Kidney (tissue), 14 donors: ENCODE data around the gene RBCK1. TPM values are rescaled to one million over a fixed set of nuclear protein-coding genes. Genes with fewer than 3 reads are reported as not detected.

Experiments
- DNase-seq, 5 donors: peaks; one replicate each; pipeline ENCODE4 v3.0.0-alpha.2; 2013 to 2020
- FAIRE-seq: peaks from 2 replicates; lab custom pipeline; 2012; peaks lifted over from hg19 to GRCh38; lab: Jason Lieb, UNC
- H3K27ac ChIP-seq, 2 donors: one replicate each; pipeline ENCODE4 v1.7.0; 2013; ENCODE audit warnings: low read depth in 2 of 2, low read length in 2 of 2, inconsistent platforms in 1 of 2
- H3K27me3 ChIP-seq: one replicate; pipeline ENCODE4 v1.7.1; 2013; ENCODE audit warnings: low read length, inconsistent platforms; ENCODE audit not compliant: control insufficient read depth, insufficient read depth
- H3K36me3 ChIP-seq, 3 donors: one replicate each; pipeline versions ENCODE4 v1.7.0 to v1.7.1; 2013; ENCODE audit warnings: low read length in 3 of 3, control low read depth in 1 of 3, inconsistent platforms in 1 of 3; ENCODE audit not compliant: insufficient read depth in 3 of 3, control insufficient read depth in 2 of 3
- H3K4me1 ChIP-seq, 3 donors: one replicate each; pipeline versions ENCODE4 v1.7.0 to v1.7.1; 2013; ENCODE audit warnings: low read length in 3 of 3, inconsistent platforms in 1 of 3, low read depth in 1 of 3; ENCODE audit not compliant: control insufficient read depth in 2 of 3, insufficient read depth in 2 of 3
- H3K4me3 ChIP-seq, 3 donors: one replicate each; pipeline versions ENCODE4 v1.7.0 to v1.8.1; 2013; ENCODE audit warnings: low read length in 3 of 3, control low read depth in 1 of 3, inconsistent platforms in 1 of 3
- H3K9ac ChIP-seq, 3 donors: one replicate each; pipeline versions ENCODE4 v1.7.0 to v1.7.1; 2013; ENCODE audit warnings: low read length in 3 of 3, control low read depth in 1 of 3, inconsistent platforms in 1 of 3
- H3K9me3 ChIP-seq, 3 donors: one replicate each; pipeline versions ENCODE4 v1.7.0 to v1.7.1; 2013; ENCODE audit warnings: low read length in 3 of 3, control low read depth in 1 of 3, inconsistent platforms in 1 of 3; ENCODE audit not compliant: control insufficient read depth in 2 of 3, insufficient read depth in 1 of 3
- intact Hi-C: fragments of 100-400 bp; cut with DNase I; formaldehyde crosslinking; loops from one replicate; pipeline ENCODE4 v1.11.1; 2022
- polyA plus RNA-seq: library from polyadenylated mRNA; stranded (reverse); fragments of 350-450 nt; fragmentation: Illumina TruSeq; extraction: RNeasy Lipid Tissue Mini Kit (QIAGEN cat#74804); gene quantifications from one replicate; pipeline ENCODE4 v1.2.3, GENCODE V29; 2014; ENCODE audit warnings: low read depth, low replicate concordance; ENCODE audit not compliant: insufficient read depth
- total RNA-seq: library from RNA; stranded (reverse); fragmentation: NEBNext Ultra II Directional; extraction: Animal tissue kit (Norgen Biotek cat#: 25700); gene quantifications from one replicate; pipeline ENCODE4 v1.2.1, GENCODE V29; 2021
- TF ChIP-seq, protein P1 (sequence below): IDR thresholded peaks from 3 replicates; pipeline ENCODE4 v1.5.1; 2012; ENCODE audit warnings: mild to moderate bottlenecking, moderate library complexity, borderline replicate concordance; ENCODE audit not compliant: insufficient read depth; ENCODE audit errors: extremely low read depth
- donor health status: control.
- donor health status: control.
- donor health status: control.
- donor health status: control.
- donor health status: control.
- donor health status: DM: yes; HTN: yes; CAD: no.
- donor health status: Normal renal cell carcinoma (clear cell type).

Gene RBCK1
- total and polyA plus RNA-seq, 2 donors from 2014 or later = 73.0 to 93.6 TPM

DNA sequence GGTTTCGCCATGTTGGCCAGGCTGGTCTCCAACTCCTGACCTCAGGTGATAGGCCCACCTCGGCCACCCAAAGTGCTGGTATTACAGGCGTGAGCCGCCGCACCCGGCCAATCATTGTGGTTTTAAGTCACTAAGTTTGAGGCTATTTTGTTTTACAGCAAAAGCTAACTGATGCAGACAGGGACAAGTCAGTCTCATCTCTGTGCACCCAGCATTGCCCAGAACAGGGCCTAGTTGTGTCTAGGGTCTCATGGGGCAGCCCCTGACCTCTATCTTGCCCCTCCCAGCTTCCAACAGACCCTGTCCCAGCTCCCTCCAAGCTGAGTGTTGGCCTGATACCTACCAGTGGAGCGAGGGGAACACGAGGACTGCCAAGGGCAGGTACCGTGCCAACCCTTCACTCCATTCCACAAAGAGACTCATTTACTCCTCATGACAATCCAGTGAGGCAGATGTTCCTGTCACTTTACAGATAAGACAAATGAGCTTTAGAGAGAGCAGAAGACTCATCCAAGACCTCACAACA, 8.9 kb upstream of the RBCK1 start:
- intact Hi-C loops = no loop called here
- no peak overlapping the region for H3K27ac ChIP-seq
- no peak for DNase-seq
- H3K9ac ChIP-seq = no peak overlapping the region
- H3K27me3 ChIP-seq = no peaks in the 10 kb centered on the region
- H3K36me3 ChIP-seq = peaks cover 0 to 3% (median 0%) of the 10 kb centered on the region in 3 donors
- TF ChIP-seq, protein P1, sequence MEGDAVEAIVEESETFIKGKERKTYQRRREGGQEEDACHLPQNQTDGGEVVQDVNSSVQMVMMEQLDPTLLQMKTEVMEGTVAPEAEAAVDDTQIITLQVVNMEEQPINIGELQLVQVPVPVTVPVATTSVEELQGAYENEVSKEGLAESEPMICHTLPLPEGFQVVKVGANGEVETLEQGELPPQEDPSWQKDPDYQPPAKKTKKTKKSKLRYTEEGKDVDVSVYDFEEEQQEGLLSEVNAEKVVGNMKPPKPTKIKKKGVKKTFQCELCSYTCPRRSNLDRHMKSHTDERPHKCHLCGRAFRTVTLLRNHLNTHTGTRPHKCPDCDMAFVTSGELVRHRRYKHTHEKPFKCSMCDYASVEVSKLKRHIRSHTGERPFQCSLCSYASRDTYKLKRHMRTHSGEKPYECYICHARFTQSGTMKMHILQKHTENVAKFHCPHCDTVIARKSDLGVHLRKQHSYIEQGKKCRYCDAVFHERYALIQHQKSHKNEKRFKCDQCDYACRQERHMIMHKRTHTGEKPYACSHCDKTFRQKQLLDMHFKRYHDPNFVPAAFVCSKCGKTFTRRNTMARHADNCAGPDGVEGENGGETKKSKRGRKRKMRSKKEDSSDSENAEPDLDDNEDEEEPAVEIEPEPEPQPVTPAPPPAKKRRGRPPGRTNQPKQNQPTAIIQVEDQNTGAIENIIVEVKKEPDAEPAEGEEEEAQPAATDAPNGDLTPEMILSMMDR = no peak
- FAIRE-seq = no peak
- no peaks in the 10 kb centered on the region for H3K4me1 ChIP-seq
- no peaks in the 10 kb centered on the region for H3K9me3 ChIP-seq
- H3K4me3 ChIP-seq = no peak overlapping the region

DNA sequence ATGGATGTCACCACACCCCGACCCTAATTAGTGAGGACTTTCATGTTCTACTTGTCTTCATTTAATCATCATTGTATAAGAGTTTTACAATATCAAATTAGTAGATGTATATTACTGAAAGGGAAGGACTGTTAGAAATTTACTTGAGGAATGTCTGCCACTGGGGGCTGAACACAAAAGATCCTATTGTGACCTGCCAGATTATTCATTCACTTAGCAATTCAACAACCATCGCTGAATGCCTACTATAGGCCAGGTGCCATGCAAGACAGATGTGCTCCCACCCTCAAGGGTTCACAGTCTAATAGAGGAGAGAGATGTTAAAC, 8.0 kb upstream of the RBCK1 start:
- no peaks in the 10 kb centered on the region for H3K9me3 ChIP-seq
- intact Hi-C loops = no loop called here
- H3K27me3 ChIP-seq = no peaks in the 10 kb centered on the region
- peaks cover 0 to 3% (median 0%) of the 10 kb centered on the region in 3 donors for H3K36me3 ChIP-seq
- DNase-seq (peak in 1 of 5 donors; percentile 27), FAIRE-seq (no peak)
- H3K4me1 ChIP-seq = no peaks in the 10 kb centered on the region
- TF ChIP-seq, protein P1 = no peak
- H3K27ac ChIP-seq = no peak overlapping the region
- no peak overlapping the region for H3K4me3 ChIP-seq
- no peak overlapping the region for H3K9ac ChIP-seq

DNA sequence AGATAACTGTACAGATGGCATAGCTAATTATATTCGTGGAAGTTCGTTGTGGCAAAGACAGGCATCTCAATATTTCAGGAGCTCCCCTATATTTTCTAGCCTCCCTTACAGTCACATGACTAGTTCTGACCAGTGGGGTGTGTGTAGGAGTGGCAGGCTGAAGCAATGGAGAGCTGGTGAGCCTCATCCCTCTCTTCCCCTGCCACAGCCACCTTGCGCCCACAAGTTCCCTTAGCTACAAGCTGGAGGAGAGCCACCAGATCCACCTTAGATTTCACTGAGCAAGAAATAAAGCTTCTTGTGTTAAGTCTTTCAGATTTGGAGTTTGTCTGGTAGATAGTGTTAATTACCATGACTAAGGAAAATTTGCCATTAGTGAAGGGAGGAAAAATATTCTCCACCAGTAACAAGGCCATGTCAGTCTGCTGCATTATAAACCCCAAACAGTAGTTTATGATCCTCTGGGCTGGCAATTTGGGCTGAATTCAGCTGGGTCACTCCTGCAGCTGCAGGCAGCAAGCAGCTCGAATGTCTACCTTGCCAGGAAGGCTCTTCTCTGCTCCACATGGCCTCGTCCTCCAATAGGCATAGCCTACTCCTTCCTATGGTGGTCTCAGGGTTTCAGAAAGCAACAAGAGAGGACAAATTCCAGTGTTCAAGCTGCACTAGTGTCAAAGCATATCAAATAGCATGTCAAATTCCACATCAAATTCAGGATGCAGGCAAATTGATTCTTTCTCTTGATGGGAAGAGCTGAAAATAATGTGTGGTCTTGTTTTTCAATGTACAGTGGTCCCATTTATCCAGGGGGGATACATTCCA, 7.4 kb upstream of the RBCK1 start:
- Histone ChIP-seq H3K4me3 (no peak overlapping the region), H3K4me1 (no peaks in the 10 kb centered on the region), H3K9ac (no peak overlapping the region), H3K27me3 (no peaks in the 10 kb centered on the region), H3K9me3 (no peaks in the 10 kb centered on the region), H3K27ac (no peak overlapping the region), H3K36me3 (peaks cover 0 to 3% (median 0%) of the 10 kb centered on the region in 3 donors)
- intact Hi-C loops = no loop called here
- no peak for FAIRE-seq
- TF ChIP-seq, protein P1 = no peak
- DNase-seq = peak in 2 of 5 donors; percentile 10 to 31
